Spinal cord (tissue), 10 donors: Measurements from ENCODE around the gene DUOXA1. TPM values are rescaled to one million over a fixed set of nuclear protein-coding genes. Genes with fewer than 3 reads are reported as not detected.
"Not testable (repeated sequence)": the region's sequence is repeated elsewhere in the genome, so short reads cannot be mapped to it uniquely, and the experiment has no call there.

ENCODE experiments used
- DNase-seq, 6 donors: peaks; one replicate each; pipeline versions ENCODE4 v3.0.0 to v3.0.0-alpha.2; 2013 to 2015; ENCODE audit warnings: low spot score in 6 of 6, low read depth in 4 of 6
- H3K27ac ChIP-seq: one replicate; pipeline ENCODE4 v1.5.1; 2013; ENCODE audit warnings: low read depth, low read length, control low read depth
- H3K27me3 ChIP-seq: one replicate; pipeline ENCODE4 v1.6.1; 2013; ENCODE audit warnings: low read length; ENCODE audit not compliant: control insufficient read depth, insufficient read depth
- H3K36me3 ChIP-seq: one replicate; pipeline ENCODE4 v1.6.1; 2013; ENCODE audit warnings: low read length; ENCODE audit not compliant: control insufficient read depth, insufficient read depth
- H3K4me1 ChIP-seq: one replicate; pipeline ENCODE4 v1.6.1; 2013; ENCODE audit warnings: low read length; ENCODE audit not compliant: control insufficient read depth, insufficient read depth
- H3K4me3 ChIP-seq: one replicate; pipeline ENCODE4 v1.5.1; 2013; ENCODE audit warnings: low read depth, low read length, control low read depth
- H3K9me3 ChIP-seq: one replicate; pipeline ENCODE4 v1.6.1; 2013; ENCODE audit warnings: low read length; ENCODE audit not compliant: control insufficient read depth, insufficient read depth
- WGBS: methylation state at CpG from one replicate; pipeline ENCODE4 v1.1.5; 2013; ENCODE audit warnings: missing lambda C conversion rate; ENCODE audit not compliant: insufficient coverage; 5-methylcytosine and 5-hydroxymethylcytosine counted together
- polyA plus RNA-seq, 2 donors: library from polyadenylated mRNA; unstranded; fragments of 120-200 nt; gene quantifications; one replicate each; pipeline ENCODE4 v1.2.1, GENCODE V29; 2013; ENCODE audit not compliant: insufficient read length in 2 of 2
- total RNA-seq, 2 donors: library from RNA; depleted of rRNA in 1 of 2; stranded (reverse); fragments of 120-200 nt in 1 of 2; fragments of >200 nt in 1 of 2; gene quantifications; one replicate each; pipeline versions ENCODE4 v1.2.3 to v1.2.4, GENCODE V29; 2013 to 2014
- donor health status: healthy.

The DUOXA1 gene
- total and polyA plus RNA-seq, 4 donors: 0.11 TPM; not detected in 3

DNA sequence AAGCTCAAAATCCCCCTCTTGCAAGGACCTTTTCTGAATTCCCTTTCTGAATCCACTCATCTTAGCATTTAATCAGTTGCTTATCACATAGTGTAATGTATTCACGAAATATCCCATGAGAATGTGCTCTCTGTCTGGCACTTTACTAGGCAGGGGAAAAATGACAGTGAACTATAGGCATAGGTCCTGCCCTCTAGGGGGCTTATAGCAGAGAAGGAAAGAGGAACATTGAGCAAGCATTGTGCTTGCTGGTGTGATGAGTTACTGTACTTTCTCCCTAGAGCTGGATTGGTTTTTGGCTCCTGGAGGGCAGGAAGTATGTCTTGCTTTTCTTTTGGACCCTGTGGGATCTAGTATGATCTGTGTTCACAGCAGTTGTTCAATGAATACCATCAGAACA, 42.2 kb downstream of the DUOXA1 start:
- Histone ChIP-seq H3K27ac (no peak overlapping the region), H3K9me3 (no peaks in the 10 kb centered on the region), H3K27me3 (no peaks in the 10 kb centered on the region), H3K36me3 (no peaks in the 10 kb centered on the region), H3K4me3 (no peak overlapping the region), H3K4me1 (no peaks in the 10 kb centered on the region)
- no CpG with 5 or more reads among the region's 1 CpG for WGBS
- DNase-seq: no peak

DNA sequence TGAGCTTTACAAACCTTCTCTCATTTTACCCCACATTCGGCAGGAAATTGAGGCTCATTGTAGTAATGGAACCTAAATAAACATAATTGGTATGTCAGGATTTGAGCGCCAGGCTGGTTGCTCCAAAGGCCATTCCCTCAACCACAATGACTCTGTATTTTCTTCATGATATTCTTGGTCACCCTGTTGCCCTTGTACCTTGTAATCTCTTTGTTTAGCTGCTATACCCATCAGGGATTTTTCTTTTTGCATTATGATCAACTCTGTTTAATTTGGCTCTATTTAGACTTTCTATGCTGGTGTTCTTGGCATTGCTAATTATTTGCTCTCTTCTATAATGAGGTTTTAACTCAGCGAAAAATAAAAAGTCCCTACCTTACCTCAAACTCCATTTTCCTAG, 45.5 kb downstream of the DUOXA1 start:
- DNase-seq: no peak
- Histone ChIP-seq H3K9me3 (no peaks in the 10 kb centered on the region), H3K4me1 (no peaks in the 10 kb centered on the region), H3K36me3 (no peaks in the 10 kb centered on the region), H3K4me3 (no peak overlapping the region), H3K27ac (no peak overlapping the region), H3K27me3 (no peaks in the 10 kb centered on the region)
- 92% methylated on average over 2 of the region's 3 CpGs for WGBS

DNA sequence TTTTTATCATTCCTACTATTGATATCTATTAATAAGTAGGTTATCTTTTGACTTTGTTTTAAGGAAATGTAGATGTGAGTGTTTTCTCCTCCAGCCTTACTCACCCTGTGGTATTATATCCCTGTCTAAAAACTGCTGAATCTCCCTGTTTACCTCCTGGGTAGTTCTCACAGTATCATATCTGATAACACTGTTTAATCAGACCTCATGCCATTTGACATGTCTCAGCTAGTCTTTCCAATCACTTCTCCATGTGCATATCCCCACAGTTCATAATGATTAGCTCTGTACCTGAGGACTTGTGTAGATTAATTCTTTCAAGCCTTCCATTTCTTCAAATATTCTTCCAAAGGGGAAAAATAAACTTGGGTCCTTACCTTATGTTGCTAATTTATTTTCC, 46.5 kb downstream of the DUOXA1 start:
- Histone ChIP-seq H3K4me3 (no peak overlapping the region), H3K27ac (no peak overlapping the region), H3K27me3 (no peaks in the 10 kb centered on the region), H3K4me1 (no peaks in the 10 kb centered on the region), H3K36me3 (no peaks in the 10 kb centered on the region), H3K9me3 (no peaks in the 10 kb centered on the region)
- DNase-seq: no peak

DNA sequence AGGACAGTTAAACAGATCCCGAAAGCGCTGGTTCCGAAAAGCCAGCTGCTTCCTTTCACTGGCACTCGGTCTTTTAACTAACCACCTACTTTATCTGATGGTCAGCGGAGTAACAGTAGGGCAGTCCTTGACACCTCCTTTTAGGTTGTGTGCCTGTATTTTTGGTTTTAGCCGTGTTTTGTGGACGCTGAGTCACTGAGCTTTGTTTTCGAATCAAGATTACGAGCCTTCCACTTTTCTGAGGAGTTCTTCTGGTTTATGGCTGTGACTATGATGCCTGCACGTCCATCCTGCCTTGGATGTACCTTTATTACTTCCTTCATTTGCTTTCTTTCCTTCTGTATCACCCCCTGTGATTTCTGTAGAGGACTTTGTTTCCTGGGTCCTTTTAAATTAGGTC, 47.3 kb downstream of the DUOXA1 start:
- not testable (repeated sequence) for DNase-seq, H3K27me3 ChIP-seq, H3K27ac ChIP-seq, H3K4me1 ChIP-seq, H3K9me3 ChIP-seq, H3K36me3 ChIP-seq, H3K4me3 ChIP-seq
- no CpG with 5 or more reads among the region's 10 CpGs for WGBS

DNA sequence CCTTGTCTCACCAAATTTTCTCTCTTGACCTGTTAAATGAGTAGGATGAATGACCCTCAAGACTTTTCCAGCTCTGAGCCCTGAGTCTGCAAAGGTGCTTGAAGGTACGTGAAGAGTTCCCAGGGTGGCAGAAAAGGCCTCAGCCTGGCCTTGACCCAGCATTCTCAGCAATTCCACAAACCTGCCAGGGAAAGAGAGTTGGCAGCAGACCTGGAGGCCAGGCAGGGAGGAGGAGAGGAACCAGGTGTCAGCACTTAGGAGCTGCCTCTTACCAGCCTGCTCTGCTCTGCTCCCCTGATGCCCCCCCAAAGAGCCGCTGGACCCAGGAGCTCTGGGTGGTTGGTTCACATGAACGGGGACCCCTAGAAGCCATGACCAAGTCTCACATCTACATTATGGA, 49.1 kb downstream of the DUOXA1 start:
- H3K4me1 ChIP-seq, H3K27ac ChIP-seq, H3K36me3 ChIP-seq, H3K4me3 ChIP-seq, H3K27me3 ChIP-seq, DNase-seq, H3K9me3 ChIP-seq: not testable (repeated sequence)
- WGBS: no CpG with 5 or more reads among the region's 3 CpGs

DNA sequence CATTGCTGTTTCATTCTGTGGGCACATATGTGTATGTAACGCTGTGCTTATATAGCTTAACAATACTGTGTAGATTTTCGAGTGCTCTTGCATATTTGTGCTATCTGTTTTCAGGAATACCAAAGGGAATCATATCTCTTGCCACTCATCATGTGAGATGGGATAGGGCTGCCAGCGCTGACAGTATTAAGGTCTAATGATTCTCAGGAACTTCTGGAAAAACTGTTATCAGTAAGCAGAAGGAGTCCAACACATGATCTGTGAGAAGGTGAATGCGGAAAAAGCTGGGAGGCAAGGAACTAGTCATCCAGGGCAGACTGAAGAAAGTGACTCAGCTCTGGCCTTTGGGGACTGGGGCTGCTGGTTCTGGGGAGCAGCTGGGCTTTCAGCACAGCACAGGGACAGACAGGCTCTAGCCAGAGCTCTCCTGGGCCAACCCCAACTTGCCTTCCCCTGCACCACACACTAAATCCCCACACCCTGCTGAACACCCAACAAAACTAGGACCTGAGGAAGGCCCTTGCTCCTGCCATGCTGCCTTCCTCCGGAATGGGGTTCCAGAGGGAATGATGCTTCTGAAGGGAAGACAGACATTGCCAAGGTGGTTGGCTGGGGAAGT, 49.9 kb downstream of the DUOXA1 start:
- not testable (repeated sequence) for H3K4me1 ChIP-seq, DNase-seq, H3K27ac ChIP-seq, H3K4me3 ChIP-seq, H3K36me3 ChIP-seq, H3K9me3 ChIP-seq, H3K27me3 ChIP-seq
- WGBS: 100% methylated on average over 1 of the region's 5 CpGs

DNA sequence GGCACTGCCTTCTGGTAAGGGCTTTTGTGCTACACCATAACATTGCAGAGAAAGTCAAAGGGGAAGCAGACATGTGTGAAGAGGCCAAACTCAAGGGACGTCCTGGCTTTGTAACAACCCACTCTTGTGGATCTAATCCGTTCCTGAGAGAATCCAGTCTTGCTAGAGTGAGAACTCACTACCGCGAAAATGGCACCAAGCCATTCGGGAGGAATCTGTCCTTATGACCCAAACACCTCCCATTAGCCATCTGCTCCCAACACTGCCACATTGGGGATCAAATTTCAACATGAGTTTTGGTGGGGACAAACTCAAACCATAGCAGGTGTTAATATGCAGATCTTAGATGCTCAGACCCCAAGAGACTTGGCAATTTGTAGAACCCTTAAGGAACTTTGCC, 50.5 kb downstream of the DUOXA1 start:
- 70% methylated on average over 2 of the region's 5 CpGs for WGBS
- H3K27ac ChIP-seq, H3K36me3 ChIP-seq, H3K4me3 ChIP-seq, H3K4me1 ChIP-seq, DNase-seq, H3K9me3 ChIP-seq, H3K27me3 ChIP-seq: not testable (repeated sequence)

DNA sequence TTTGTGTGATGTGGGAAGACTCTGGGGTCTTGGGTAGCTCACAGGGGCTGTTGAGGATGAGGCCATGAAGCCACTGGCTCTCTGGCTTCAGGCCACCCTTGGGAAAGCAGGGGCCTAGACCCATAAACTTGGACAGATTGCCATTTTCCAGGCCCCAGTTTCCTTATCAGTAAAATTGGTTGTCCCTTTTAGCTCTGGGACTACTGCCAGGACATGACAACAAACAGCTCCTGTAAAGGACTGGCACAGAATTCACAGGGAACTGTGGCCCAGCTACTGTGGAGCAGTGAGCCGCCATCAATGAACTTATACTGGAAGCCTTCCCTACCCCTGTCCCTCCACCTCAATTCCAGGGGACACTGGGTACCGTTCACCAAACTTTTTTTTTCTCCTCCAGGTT, 52.3 kb downstream of the DUOXA1 start:
- no CpG with 5 or more reads among the region's 2 CpGs for WGBS
- H3K4me1 ChIP-seq: not testable (repeated sequence)

DNA sequence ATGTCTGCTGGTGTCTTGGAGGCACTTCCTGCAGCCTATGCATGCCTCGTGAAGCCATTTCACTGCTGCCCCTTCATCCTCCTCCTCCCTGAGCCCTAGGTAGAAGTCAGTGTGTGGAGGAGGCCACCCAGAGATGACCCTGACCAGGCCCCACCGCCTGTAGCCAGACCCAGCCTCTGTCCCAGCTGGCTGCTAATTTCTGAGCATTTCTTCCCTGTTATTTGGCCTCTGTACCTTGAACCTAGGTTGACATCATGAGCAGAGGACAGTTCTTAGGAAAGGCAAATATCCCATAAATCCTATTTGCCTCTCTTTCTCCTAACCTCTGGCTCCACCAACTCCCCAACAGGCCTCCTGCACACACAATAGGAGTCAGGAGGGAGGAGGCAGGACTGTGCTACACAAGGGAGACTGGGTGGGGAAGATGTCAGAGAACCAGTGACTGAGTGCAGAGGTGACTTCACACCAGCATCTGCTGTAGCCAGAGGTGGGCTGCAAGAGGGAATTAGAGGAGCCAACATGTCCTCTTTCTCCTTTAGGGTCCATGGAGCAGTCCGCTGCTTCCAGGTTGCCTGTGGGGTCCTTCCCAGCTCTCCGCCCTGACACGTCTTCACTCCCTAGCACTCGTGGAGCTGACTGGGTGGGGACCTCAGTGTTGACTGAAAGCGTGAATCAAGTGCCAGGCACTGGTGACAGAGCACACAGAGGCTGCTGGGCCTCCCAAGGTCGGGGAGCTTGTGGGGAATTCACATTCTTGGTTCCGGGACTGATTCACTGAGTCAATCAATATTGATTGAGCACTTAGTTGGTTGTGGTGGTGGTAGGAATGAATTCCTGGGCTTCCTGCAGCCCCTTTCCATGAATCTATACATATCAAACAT, 54.0 kb downstream of the DUOXA1 start:
- DNase-seq, H3K27ac ChIP-seq, H3K9me3 ChIP-seq, H3K4me3 ChIP-seq, H3K4me1 ChIP-seq, H3K27me3 ChIP-seq, H3K36me3 ChIP-seq: not testable (repeated sequence)
- WGBS: no CpG with 5 or more reads among the region's 9 CpGs

More for the DNA sequence above, 52.3 kb downstream of the DUOXA1 start:
- DNase-seq, H3K27me3 ChIP-seq, H3K9me3 ChIP-seq, H3K36me3 ChIP-seq, H3K27ac ChIP-seq, H3K4me3 ChIP-seq: not testable (repeated sequence)

DNA sequence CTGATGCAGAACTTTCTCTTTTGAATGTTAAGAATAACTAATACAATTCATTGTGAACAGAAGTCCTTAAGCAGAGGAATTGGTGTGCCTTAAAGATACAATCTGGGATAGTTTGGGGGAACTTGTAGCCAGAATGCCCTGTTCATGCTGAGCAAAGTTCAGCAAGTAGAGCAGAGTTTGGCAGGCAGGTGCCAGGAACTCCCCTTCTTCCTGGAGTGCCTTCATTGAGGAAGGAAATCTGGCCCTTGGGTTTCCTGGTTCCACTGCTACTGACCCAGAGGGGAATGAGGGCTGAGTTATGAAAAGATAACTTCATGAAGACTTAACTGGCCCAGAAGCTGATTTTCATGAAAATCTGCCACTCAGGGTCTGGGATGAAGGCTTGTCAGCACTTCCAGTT, 56.1 kb downstream of the DUOXA1 start:
- H3K27ac ChIP-seq, H3K9me3 ChIP-seq, H3K27me3 ChIP-seq, H3K4me3 ChIP-seq, DNase-seq, H3K4me1 ChIP-seq: not testable (repeated sequence)
- peaks cover 20% of the 10 kb centered on the region for H3K36me3 ChIP-seq
